ENCODE results near the gene ADAMTS13.

DNA sequence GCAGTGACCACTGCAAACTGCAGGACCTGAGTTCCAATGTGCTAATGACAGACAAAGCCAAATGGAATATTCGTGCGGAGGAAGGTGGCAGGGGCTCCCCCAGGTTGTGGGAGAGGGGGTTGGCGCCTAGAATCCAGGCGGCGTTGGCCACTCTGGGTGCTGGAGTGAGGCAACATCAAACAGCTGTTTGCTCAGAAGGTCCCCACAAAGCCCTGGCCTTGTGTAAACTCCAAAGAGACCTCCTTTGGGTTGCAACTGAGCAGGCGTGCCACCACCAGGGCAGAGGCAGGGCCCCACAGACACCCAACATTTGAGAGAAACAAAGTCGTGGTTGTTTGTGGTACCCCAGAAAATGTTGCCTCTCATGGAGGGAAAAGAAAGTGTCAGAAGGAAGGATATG lies 31.5 kb upstream of the ADAMTS13 start:
- TF ChIP-seq, protein P1, sequence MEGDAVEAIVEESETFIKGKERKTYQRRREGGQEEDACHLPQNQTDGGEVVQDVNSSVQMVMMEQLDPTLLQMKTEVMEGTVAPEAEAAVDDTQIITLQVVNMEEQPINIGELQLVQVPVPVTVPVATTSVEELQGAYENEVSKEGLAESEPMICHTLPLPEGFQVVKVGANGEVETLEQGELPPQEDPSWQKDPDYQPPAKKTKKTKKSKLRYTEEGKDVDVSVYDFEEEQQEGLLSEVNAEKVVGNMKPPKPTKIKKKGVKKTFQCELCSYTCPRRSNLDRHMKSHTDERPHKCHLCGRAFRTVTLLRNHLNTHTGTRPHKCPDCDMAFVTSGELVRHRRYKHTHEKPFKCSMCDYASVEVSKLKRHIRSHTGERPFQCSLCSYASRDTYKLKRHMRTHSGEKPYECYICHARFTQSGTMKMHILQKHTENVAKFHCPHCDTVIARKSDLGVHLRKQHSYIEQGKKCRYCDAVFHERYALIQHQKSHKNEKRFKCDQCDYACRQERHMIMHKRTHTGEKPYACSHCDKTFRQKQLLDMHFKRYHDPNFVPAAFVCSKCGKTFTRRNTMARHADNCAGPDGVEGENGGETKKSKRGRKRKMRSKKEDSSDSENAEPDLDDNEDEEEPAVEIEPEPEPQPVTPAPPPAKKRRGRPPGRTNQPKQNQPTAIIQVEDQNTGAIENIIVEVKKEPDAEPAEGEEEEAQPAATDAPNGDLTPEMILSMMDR (IDR thresholded peaks at IDR 0.05 in 4 of 5, conservative IDR thresholded peaks at IDR 0.05 in 1 of 5), result no peak
- TF ChIP-seq POLR2A (IDR thresholded peaks at IDR 0.05), result no peak
